Astrocyte (in vitro differentiated cells and primary cell): ENCODE measurements around the gene PAX5. TPM values are rescaled to one million over a fixed set of nuclear protein-coding genes. Genes with fewer than 3 reads are reported as not detected.

ENCODE experiments used
- DNase-seq: peaks from one replicate; pipeline ENCODE4 v3.0.0-alpha.2; 2010; ENCODE audit warnings: low read depth
- FAIRE-seq: peaks from 2 replicates; lab custom pipeline; 2011; peaks lifted over from hg19 to GRCh38; lab: Jason Lieb, UNC
- H2AFZ ChIP-seq: 2 replicates; pipeline ENCODE4 v1.6.0; 2012; ENCODE audit warnings: low read depth, low read length, inconsistent platforms
- H3K27ac ChIP-seq: 2 replicates; pipeline ENCODE4 v1.5.1; 2011; ENCODE audit warnings: low read depth, low read length, inconsistent platforms
- H3K27me3 ChIP-seq: 2 replicates; pipeline ENCODE4 v1.6.0; 2011; ENCODE audit warnings: low read length, inconsistent platforms; ENCODE audit not compliant: insufficient read depth
- H3K36me3 ChIP-seq: 2 replicates; pipeline ENCODE4 v1.5.1; 2011; ENCODE audit warnings: low read length, inconsistent platforms; ENCODE audit not compliant: insufficient read depth
- H3K4me1 ChIP-seq: 2 replicates; pipeline ENCODE4 v1.5.1; 2011; ENCODE audit warnings: low read length, inconsistent platforms; ENCODE audit not compliant: insufficient read depth
- H3K4me2 ChIP-seq: 2 replicates; pipeline ENCODE4 v1.6.0; 2012; ENCODE audit warnings: low read length, inconsistent platforms
- H3K4me3 ChIP-seq: 2 replicates; pipeline ENCODE4 v1.5.1; 2011; ENCODE audit warnings: low read depth, mild to moderate bottlenecking, low read length, inconsistent platforms; ENCODE audit not compliant: insufficient read depth
- H3K79me2 ChIP-seq: 2 replicates; pipeline ENCODE4 v1.6.0; 2012; ENCODE audit warnings: mild to moderate bottlenecking, low read length, inconsistent platforms; ENCODE audit not compliant: insufficient read depth
- H3K9ac ChIP-seq: 2 replicates; pipeline ENCODE4 v1.6.0; 2012; ENCODE audit warnings: mild to moderate bottlenecking, low read length, inconsistent platforms
- H3K9me3 ChIP-seq: 2 replicates; pipeline ENCODE4 v1.5.1; 2012; ENCODE audit warnings: low read depth, mild to moderate bottlenecking, low read length, inconsistent platforms; ENCODE audit not compliant: insufficient read depth
- H4K20me1 ChIP-seq: 2 replicates; pipeline ENCODE4 v1.6.0; 2012; ENCODE audit warnings: low read length, inconsistent platforms; ENCODE audit not compliant: insufficient read depth
- H3K27ac Mint-ChIP-seq: one replicate; pipeline ENCODE4 v1.8.0; 2021; ENCODE audit warnings: mild to moderate bottlenecking, mixed read lengths; ENCODE audit not compliant: unreplicated experiment
- H3K27me3 Mint-ChIP-seq: one replicate; pipeline ENCODE4 v1.8.0; 2021; ENCODE audit warnings: low read depth, mixed read lengths; ENCODE audit not compliant: unreplicated experiment
- H3K36me3 Mint-ChIP-seq: one replicate; pipeline ENCODE4 v1.8.0; 2021; ENCODE audit warnings: low read depth, mixed read lengths; ENCODE audit not compliant: unreplicated experiment
- H3K4me1 Mint-ChIP-seq: one replicate; pipeline ENCODE4 v1.8.0; 2021; ENCODE audit warnings: low read depth, mixed read lengths; ENCODE audit not compliant: unreplicated experiment
- H3K4me3 Mint-ChIP-seq: one replicate; pipeline ENCODE4 v1.8.0; 2021; ENCODE audit warnings: mild to moderate bottlenecking, moderate library complexity, mixed read lengths; ENCODE audit not compliant: unreplicated experiment
- H3K9me3 Mint-ChIP-seq: one replicate; pipeline ENCODE4 v1.8.0; 2021; ENCODE audit warnings: mild to moderate bottlenecking, mixed read lengths; ENCODE audit not compliant: unreplicated experiment
- CTCF ChIP-seq: IDR thresholded peaks from 2 replicates; pipeline ENCODE4 v1.5.1; 2011; ENCODE audit warnings: low read depth, mild to moderate bottlenecking, inconsistent platforms, low read length, moderate library complexity; ENCODE audit not compliant: insufficient read depth
- EZH2 ChIP-seq: IDR thresholded peaks from 2 replicates; pipeline ENCODE4 v1.6.1; 2012; ENCODE audit warnings: mild to moderate bottlenecking, low read length, inconsistent platforms; ENCODE audit not compliant: insufficient read depth
- total RNA-seq: library from RNA; stranded (reverse); gene quantifications from 2 replicates; pipeline ENCODE4 v1.2.1, GENCODE V29; 2021

PAX5 gene
- total RNA-seq, 1 donor from 2014 or later, result not detected

- no peak overlapping the region for H3K4me3 Mint-ChIP-seq
- H3K9me3 Mint-ChIP-seq, result peaks cover 12% of the 10 kb centered on the region
- FAIRE-seq (no peak), DNase-seq (no peak)
- Histone ChIP-seq H3K9ac (no peak overlapping the region), H3K36me3 (no peaks in the 10 kb centered on the region), H3K4me2 (no peak overlapping the region), H3K4me1 (no peaks in the 10 kb centered on the region), H3K79me2 (no peaks in the 10 kb centered on the region), H3K27me3 (peaks cover 70% of the 10 kb centered on the region), H3K27ac (no peak overlapping the region), H4K20me1 (peaks cover under 1% of the 10 kb centered on the region), H2AFZ (no peak overlapping the region), H3K4me3 (no peak overlapping the region), H3K9me3 (no peaks in the 10 kb centered on the region)
- peaks cover 85% of the 10 kb centered on the region for H3K27me3 Mint-ChIP-seq
- H3K27ac Mint-ChIP-seq, result no peak overlapping the region
- TF ChIP-seq CTCF, result no peak
- TF ChIP-seq EZH2, result no peak
- H3K36me3 Mint-ChIP-seq, result no peaks in the 10 kb centered on the region
- H3K4me1 Mint-ChIP-seq, result no peaks in the 10 kb centered on the region
Measured at GRCh38 chr9:36900136-36900855, 133.8 kb downstream of the PAX5 start.

DNA sequence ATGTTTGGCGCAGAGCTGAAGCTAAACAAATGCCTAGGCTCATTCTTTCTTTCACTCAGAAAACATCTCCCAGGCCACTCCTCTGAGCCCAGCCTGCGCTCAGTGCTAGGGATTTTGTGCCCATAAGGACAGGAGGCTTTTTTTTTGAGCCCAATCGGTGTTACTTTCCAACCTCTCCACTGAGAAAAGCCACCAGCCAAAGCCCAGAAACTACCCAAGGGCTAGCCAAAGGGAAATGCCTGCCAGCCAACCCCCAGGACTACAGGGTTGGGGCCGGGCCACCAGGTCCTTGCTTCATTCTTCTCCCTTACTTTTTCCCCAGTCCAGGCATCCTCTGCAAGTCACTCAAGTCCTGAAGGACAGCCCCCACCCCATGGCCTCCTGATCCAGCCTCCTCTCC is 134.7 kb downstream of the PAX5 start:
- Mint-ChIP-seq H3K27ac (no peak overlapping the region), H3K4me3 (no peak overlapping the region), H3K27me3 (peaks cover 89% of the 10 kb centered on the region), H3K9me3 (peaks cover 12% of the 10 kb centered on the region), H3K36me3 (no peaks in the 10 kb centered on the region), H3K4me1 (no peaks in the 10 kb centered on the region)
- peaks cover 66% of the 10 kb centered on the region for H3K27me3 ChIP-seq
- no peaks in the 10 kb centered on the region for H3K36me3 ChIP-seq
- no peaks in the 10 kb centered on the region for H3K79me2 ChIP-seq
- TF ChIP-seq CTCF (no peak), EZH2 (no peak)
- H4K20me1 ChIP-seq, result no peaks in the 10 kb centered on the region
- FAIRE-seq (no peak), DNase-seq (no peak)
- no peak overlapping the region for H3K4me3 ChIP-seq
- no peak overlapping the region for H3K9ac ChIP-seq
- H3K27ac ChIP-seq, result no peak overlapping the region
- no peak overlapping the region for H2AFZ ChIP-seq
- H3K9me3 ChIP-seq, result no peaks in the 10 kb centered on the region
- H3K4me1 ChIP-seq, result no peaks in the 10 kb centered on the region
- H3K4me2 ChIP-seq, result no peak overlapping the region

DNA sequence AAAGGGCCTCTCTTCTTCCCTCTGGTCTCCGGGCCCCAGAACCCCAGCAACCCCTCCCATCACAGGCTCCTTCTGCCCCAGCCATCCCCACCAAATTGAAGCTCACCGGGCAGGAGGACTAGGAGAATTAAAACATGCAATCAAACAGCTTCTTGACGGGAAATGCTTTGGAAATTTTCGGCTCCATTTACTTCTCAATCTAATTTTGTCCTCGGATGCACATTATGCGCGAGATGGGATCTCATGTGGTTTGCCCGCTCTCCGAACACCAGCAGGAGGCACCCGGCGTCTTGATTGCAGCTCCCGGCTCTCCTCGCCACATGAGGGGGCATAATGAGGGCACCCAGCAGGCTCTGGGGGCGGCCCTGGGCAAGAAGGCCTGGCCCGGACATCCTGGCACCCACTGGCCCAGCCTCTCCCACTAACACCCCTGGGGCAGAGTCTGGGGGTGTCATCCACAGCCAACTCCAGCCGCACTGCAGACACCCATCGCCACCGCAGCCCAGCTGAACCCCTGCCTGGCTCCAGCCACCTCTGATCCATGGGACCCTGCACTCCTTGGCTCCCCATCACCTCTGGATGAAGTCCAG is 135.5 kb downstream of the PAX5 start:
- H3K4me2 ChIP-seq, result no peak overlapping the region
- Mint-ChIP-seq H3K4me3 (no peak overlapping the region), H3K27me3 (peaks cover 94% of the 10 kb centered on the region), H3K9me3 (peaks cover 12% of the 10 kb centered on the region), H3K4me1 (no peaks in the 10 kb centered on the region), H3K27ac (no peak overlapping the region), H3K36me3 (no peaks in the 10 kb centered on the region)
- no peak overlapping the region for H3K4me3 ChIP-seq
- no peak overlapping the region for H3K9ac ChIP-seq
- H3K4me1 ChIP-seq, result no peaks in the 10 kb centered on the region
- no peak overlapping the region for H2AFZ ChIP-seq
- no peaks in the 10 kb centered on the region for H3K36me3 ChIP-seq
- H3K27ac ChIP-seq, result no peak overlapping the region
- TF ChIP-seq CTCF, result no peak
- TF ChIP-seq EZH2, result no peak
- H3K27me3 ChIP-seq, result peaks cover 72% of the 10 kb centered on the region
- no peaks in the 10 kb centered on the region for H4K20me1 ChIP-seq
- DNase-seq, result no peak
- H3K79me2 ChIP-seq, result no peaks in the 10 kb centered on the region
- H3K9me3 ChIP-seq, result no peaks in the 10 kb centered on the region
- no peak for FAIRE-seq
